GM23248 (cell line): ENCODE measurements around the gene UBE3B. TPM values are rescaled to one million over a fixed set of nuclear protein-coding genes. Genes with fewer than 3 reads are reported as not detected.

Experiments used
- DNase-seq: peaks from one replicate; pipeline ENCODE4 v3.0.0-alpha.2; 2015
- H2AFZ ChIP-seq: fragments of 200-600 bp; sonication (generic); 2 replicates; pipeline ENCODE4 v1.6.1; 2016; ENCODE audit warnings: antibody characterized with exemption
- H3F3A ChIP-seq: fragments of 200-600 bp; sonication (generic); 2 replicates; pipeline ENCODE4 v1.6.1; 2016; ENCODE audit warnings: mild to moderate bottlenecking, antibody characterized with exemption, mixed run types; ENCODE audit not compliant: insufficient read depth
- H3K27ac ChIP-seq: fragments of 200-600 bp; sonication (generic); 2 replicates; pipeline ENCODE4 v1.5.1; 2016; ENCODE audit warnings: mild to moderate bottlenecking
- H3K27me3 ChIP-seq: fragments of 200-600 bp; sonication (generic); replicated peaks from 2 replicates; pipeline ENCODE4 v1.6.1; 2016; ENCODE audit warnings: mild to moderate bottlenecking; ENCODE audit not compliant: insufficient read depth
- H3K36me3 ChIP-seq: fragments of 200-600 bp; sonication (generic); 2 replicates; pipeline ENCODE4 v1.6.1; 2016; ENCODE audit warnings: low read depth, mild to moderate bottlenecking
- H3K4me1 ChIP-seq: fragments of 200-600 bp; sonication (generic); 2 replicates; pipeline ENCODE4 v1.6.1; 2016; ENCODE audit warnings: mild to moderate bottlenecking; ENCODE audit not compliant: insufficient read depth
- H3K4me2 ChIP-seq: fragments of 200-600 bp; sonication (generic); one replicate; pipeline ENCODE4 v1.6.1; 2016; ENCODE audit warnings: mild to moderate bottlenecking; ENCODE audit not compliant: unreplicated experiment
- H3K4me3 ChIP-seq: fragments of 200-600 bp; sonication (generic); 2 replicates; pipeline ENCODE4 v1.5.1; 2016; ENCODE audit warnings: mild to moderate bottlenecking
- H3K79me2 ChIP-seq: fragments of 200-600 bp; sonication (generic); 2 replicates; pipeline ENCODE4 v1.6.1; 2016; ENCODE audit warnings: mild to moderate bottlenecking; ENCODE audit not compliant: insufficient read depth
- H3K9ac ChIP-seq: fragments of 200-600 bp; sonication (generic); 2 replicates; pipeline ENCODE4 v1.6.1; 2016; ENCODE audit warnings: mild to moderate bottlenecking
- H3K9me2 ChIP-seq: fragments of 200-600 bp; sonication (generic); 2 replicates; pipeline ENCODE4 v1.6.1; 2016; ENCODE audit warnings: mixed run types, mild to moderate bottlenecking, moderate library complexity; ENCODE audit not compliant: insufficient read depth
- H3K9me3 ChIP-seq: fragments of 200-600 bp; sonication (generic); one replicate; pipeline ENCODE4 v1.6.1; 2017; ENCODE audit warnings: low read depth
- H4K20me1 ChIP-seq: fragments of 200-600 bp; sonication (generic); 2 replicates; pipeline ENCODE4 v1.6.0; 2016; ENCODE audit not compliant: insufficient read depth
- EZH2 ChIP-seq: fragments of 200-600 bp; sonication (generic); IDR thresholded peaks from 2 replicates; pipeline ENCODE4 v1.6.1; 2018; ENCODE audit warnings: antibody characterized with exemption, mild to moderate bottlenecking; ENCODE audit not compliant: insufficient read depth, poor library complexity, severe bottlenecking
- EZH2phosphoT487 ChIP-seq: fragments of 200-600 bp; sonication (generic); IDR thresholded peaks from 2 replicates; pipeline ENCODE4 v1.6.1; 2018; ENCODE audit warnings: antibody characterized with exemption, moderate library complexity, mild to moderate bottlenecking, low read depth; ENCODE audit not compliant: insufficient read depth
- WGBS, 2 experiments: methylation state at CpG; one replicate each; pipeline ENCODE4 v1.1.6; 2015 to 2017; ENCODE audit warnings: low lambda C conversion rate in 2 of 2, low coverage in 1 of 2; ENCODE audit errors: missing lambda C conversion rate in 2 of 2; 5-methylcytosine and 5-hydroxymethylcytosine counted together
- in situ Hi-C: fragments of 300-500 bp; cut with MboI; formaldehyde crosslinking; loops from 2 replicates; pipeline ENCODE4 v1.15.0; 2020
- polyA plus RNA-seq: library from polyadenylated mRNA; unstranded; fragments of >200 nt; fragmentation: Nextera tagmentation; extraction: Ambion mirVana; gene quantifications from 2 replicates; pipeline ENCODE4 v1.2.1, GENCODE V29; 2016
- total RNA-seq: library from RNA; depleted of rRNA; stranded (reverse); fragments of >200 nt; shearing (Covaris generic); gene quantifications from 2 replicates; pipeline ENCODE4 v1.2.3, GENCODE V29; 2014

UBE3B gene
- total and polyA plus RNA-seq, 2 experiments from 2014 or later, result 32.0 to 38.3 TPM

DNA sequence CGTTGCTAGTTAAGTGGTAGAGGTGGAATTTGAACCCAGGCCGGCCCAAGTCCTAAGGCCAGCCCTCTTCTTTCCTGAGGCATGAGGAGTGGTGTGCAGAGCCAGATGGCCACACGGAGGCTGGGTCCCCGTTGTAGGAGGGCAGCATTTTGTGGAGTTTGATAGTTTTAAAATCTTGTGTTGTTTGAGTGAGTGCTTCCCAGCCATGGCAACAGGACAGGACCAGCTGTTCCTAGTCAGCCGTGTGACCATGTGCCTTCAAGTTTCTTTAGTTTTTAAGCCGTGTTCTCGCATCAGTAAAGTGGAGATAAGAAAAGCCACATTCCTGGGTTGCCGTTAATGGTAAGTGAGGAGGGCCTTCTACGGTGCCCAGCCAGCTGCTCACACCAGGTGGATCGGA, 44.4 kb downstream of the UBE3B start:
- Histone ChIP-seq H3K27ac (no peak overlapping the region), H2AFZ (no peak overlapping the region), H3K9me2 (no peaks in the 10 kb centered on the region), H3K4me3 (no peak overlapping the region), H3K36me3 (peaks cover 19% of the 10 kb centered on the region; the same call in 1 of the 2 replicates), H3K9me3 (no peaks in the 10 kb centered on the region), H3K9ac (no peak overlapping the region), H3K27me3 (no peaks in the 10 kb centered on the region), H3K79me2 (no peaks in the 10 kb centered on the region), H3K4me2 (no peak overlapping the region), H3K4me1 (peaks cover 9% of the 10 kb centered on the region), H3F3A (peaks cover 19% of the 10 kb centered on the region), H4K20me1 (no peaks in the 10 kb centered on the region)
- 85 to 86% methylated on average over 10 of the region's 10 CpGs for WGBS, 2 experiments
- in situ Hi-C loops, result no loop called here
- TF ChIP-seq EZH2, result no peak
- no peak for DNase-seq

DNA sequence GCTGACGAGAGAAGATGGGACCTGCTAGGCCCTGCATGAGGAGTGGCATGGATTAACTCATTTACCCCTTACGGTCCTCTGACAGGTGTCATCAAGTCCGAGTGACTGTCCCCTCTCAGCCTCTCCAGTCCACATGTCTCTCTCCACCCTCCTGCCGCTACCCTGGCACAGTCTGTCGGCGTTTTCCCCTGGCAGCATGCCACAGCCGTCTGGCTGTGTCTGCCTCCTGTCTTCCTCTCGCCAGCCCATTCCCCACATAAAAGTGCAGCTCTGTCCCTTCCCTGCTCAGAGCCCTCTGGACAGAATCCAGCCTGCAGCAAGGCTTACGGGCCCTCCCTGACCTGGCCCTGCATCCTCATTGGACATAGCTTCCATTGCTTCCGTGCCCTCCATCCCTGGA, 45.6 kb downstream of the UBE3B start:
- H4K20me1 ChIP-seq, result no peaks in the 10 kb centered on the region
- in situ Hi-C loops, result no loop called here
- H3K9me3 ChIP-seq, result no peaks in the 10 kb centered on the region
- H3K79me2 ChIP-seq, result no peaks in the 10 kb centered on the region
- H3K4me3 ChIP-seq, result no peak overlapping the region
- H3K4me2 ChIP-seq, result no peak overlapping the region
- no peaks in the 10 kb centered on the region for H3K9me2 ChIP-seq
- no peak for DNase-seq
- no peak overlapping the region for H3K27ac ChIP-seq
- peaks cover 17% of the 10 kb centered on the region for H3F3A ChIP-seq
- TF ChIP-seq EZH2, result no peak
- no peak for TF ChIP-seq EZH2phosphoT487
- H3K4me1 ChIP-seq, result peaks cover 9% of the 10 kb centered on the region
- H2AFZ ChIP-seq, result no peak overlapping the region
- H3K27me3 ChIP-seq, result no peaks in the 10 kb centered on the region
- H3K9ac ChIP-seq, result no peak overlapping the region
- 83 to 87% methylated on average over 10 of the region's 10 CpGs for WGBS, 2 experiments
- H3K36me3 ChIP-seq, result peaks cover 19% of the 10 kb centered on the region; the same call in 1 of the 2 replicates

DNA sequence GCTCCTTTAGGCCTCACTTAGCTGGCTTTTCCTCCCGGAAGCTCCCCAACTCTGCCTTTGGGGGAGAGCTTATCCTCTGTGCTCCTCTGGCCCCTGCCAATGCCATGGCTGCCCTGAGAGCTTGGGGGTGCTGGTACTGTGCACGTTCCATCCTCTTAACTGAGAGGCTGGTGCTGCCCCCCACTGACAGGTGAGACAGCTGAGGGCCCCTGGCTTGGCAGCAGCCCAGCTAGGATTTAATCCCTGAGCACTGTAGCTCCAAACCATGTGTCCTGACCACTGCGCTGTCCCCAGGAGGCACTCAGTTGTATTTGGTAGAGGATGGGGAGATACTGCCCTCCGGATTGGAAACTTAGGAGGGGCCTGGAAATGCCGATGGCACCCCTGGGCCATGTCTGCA, 46.1 kb downstream of the UBE3B start:
- H3K9ac ChIP-seq, result no peak overlapping the region
- in situ Hi-C loops, result no loop called here
- H3F3A ChIP-seq, result peaks cover 12% of the 10 kb centered on the region
- H3K79me2 ChIP-seq, result no peaks in the 10 kb centered on the region
- no peak overlapping the region for H3K4me3 ChIP-seq
- H3K9me3 ChIP-seq, result no peaks in the 10 kb centered on the region
- H4K20me1 ChIP-seq, result no peaks in the 10 kb centered on the region
- TF ChIP-seq EZH2phosphoT487, result no peak
- no peak for TF ChIP-seq EZH2
- no peak for DNase-seq
- no peaks in the 10 kb centered on the region for H3K9me2 ChIP-seq
- H3K27ac ChIP-seq, result no peak overlapping the region
- no peaks in the 10 kb centered on the region for H3K27me3 ChIP-seq
- H3K36me3 ChIP-seq, result peaks cover 19% of the 10 kb centered on the region; the same call in 1 of the 2 replicates
- H2AFZ ChIP-seq, result no peak overlapping the region
- 95 to 96% methylated on average over 5 of the region's 5 CpGs for WGBS, 2 experiments
- no peak overlapping the region for H3K4me2 ChIP-seq
- H3K4me1 ChIP-seq, result peaks cover 9% of the 10 kb centered on the region

DNA sequence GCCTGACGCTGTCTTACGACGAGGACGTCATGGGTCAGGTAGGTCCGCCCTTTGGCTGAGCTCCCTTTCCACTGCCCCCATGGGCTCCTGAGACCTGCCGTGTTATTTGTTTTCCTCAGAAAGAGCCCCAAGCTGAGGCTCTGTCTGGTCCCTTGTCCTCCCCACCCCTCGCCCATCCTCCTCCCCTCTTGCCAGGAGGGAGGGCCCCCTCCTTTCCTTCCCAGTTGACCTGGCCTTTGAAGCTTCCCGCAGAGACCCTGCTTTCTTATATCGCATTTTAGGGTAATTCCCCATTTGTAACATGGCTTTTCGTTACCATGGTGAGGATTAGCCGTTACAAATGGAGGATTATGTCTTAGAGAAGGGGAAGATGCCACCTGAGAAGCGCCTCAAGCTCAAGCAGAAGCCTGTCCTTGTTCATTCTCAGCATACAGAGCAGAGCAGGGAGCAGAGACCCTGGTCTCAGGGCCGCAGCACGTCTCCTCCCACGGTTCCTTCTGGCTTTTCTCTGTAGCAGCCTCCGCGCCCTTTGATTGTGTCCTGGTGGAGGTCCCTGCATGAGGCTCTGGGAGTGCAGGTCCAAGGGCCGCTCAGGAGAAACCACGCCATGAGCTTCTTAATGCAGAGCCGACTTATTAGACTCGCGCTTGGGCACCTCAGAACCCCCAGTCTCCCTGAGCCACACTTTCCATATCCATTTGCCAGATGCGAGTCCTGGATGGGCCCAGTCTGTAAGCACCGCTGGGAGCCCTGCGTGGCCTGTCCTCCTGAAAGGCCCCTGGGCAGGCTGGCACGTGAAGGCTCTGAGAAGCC, 47.2 kb downstream of the UBE3B start:
- Histone ChIP-seq H3K9me3 (no peaks in the 10 kb centered on the region), H2AFZ (no peak overlapping the region), H4K20me1 (no peaks in the 10 kb centered on the region), H3K79me2 (no peaks in the 10 kb centered on the region), H3F3A (peaks cover 2% of the 10 kb centered on the region), H3K27ac (no peak overlapping the region), H3K4me3 (no peak overlapping the region), H3K9me2 (no peaks in the 10 kb centered on the region), H3K36me3 (peaks cover 20% of the 10 kb centered on the region; the same call in 1 of the 2 replicates), H3K9ac (no peak overlapping the region), H3K4me2 (no peak overlapping the region), H3K27me3 (no peaks in the 10 kb centered on the region), H3K4me1 (0 out of 2 replicates have a peak, but pooled peaks cover under 1% of the 10 kb centered on the region)
- 93 to 95% methylated on average over 24 to 26 of the region's 26 CpGs for WGBS, 2 experiments
- TF ChIP-seq EZH2phosphoT487, result no peak
- TF ChIP-seq EZH2, result no peak
- in situ Hi-C loops, result no loop called here
- DNase-seq, result no peak
